ACC112 (cell line): Measurements from ENCODE around the gene WDR6.

Experiments
- H2AFZ ChIP-seq: fragments of 200-600 bp; sonication (generic); one replicate; pipeline ENCODE4 v1.6.0; 2017; ENCODE audit warnings: antibody characterized with exemption, low read length; ENCODE audit not compliant: unreplicated experiment
- H3K27ac ChIP-seq: fragments of 200-600 bp; sonication (generic); 2 replicates; pipeline ENCODE4 v1.5.1; 2014; ENCODE audit warnings: low read depth, mild to moderate bottlenecking, antibody characterized with exemption, low read length, moderate library complexity
- H3K27me3 ChIP-seq: fragments of 200-600 bp; sonication (generic); 2 replicates; pipeline ENCODE4 v1.6.1; 2014; ENCODE audit warnings: mild to moderate bottlenecking, antibody characterized with exemption, low read length, moderate library complexity, mixed read lengths; ENCODE audit not compliant: insufficient read depth
- H3K36me3 ChIP-seq: fragments of 200-600 bp; sonication (generic); 2 replicates; pipeline ENCODE4 v1.6.1; 2016; ENCODE audit warnings: mild to moderate bottlenecking, antibody characterized with exemption, low read length, moderate library complexity, mixed read lengths; ENCODE audit not compliant: insufficient read depth
- H3K4me1 ChIP-seq: fragments of 200-600 bp; sonication (generic); one replicate; pipeline ENCODE4 v1.6.1; 2016; ENCODE audit warnings: low read length, mixed read lengths; ENCODE audit not compliant: insufficient read depth, unreplicated experiment, control insufficient read depth
- H3K4me3 ChIP-seq: fragments of 200-600 bp; sonication (generic); 2 replicates; pipeline ENCODE4 v1.5.1; 2014; ENCODE audit warnings: mild to moderate bottlenecking, low read depth, low read length
- H3K79me2 ChIP-seq: fragments of 200-600 bp; sonication (generic); one replicate; pipeline ENCODE4 v1.6.0; 2016; ENCODE audit warnings: low read length; ENCODE audit not compliant: control insufficient read depth, unreplicated experiment, insufficient read depth

WDR6 gene

GRCh38 chr3:48991851-48992545 is 15.2 kb upstream of the WDR6 start:
- peaks cover 14% of the 10 kb centered on the region for H3K79me2 ChIP-seq
- no peak overlapping the region for H2AFZ ChIP-seq
- H3K36me3 ChIP-seq, result no peaks in the 10 kb centered on the region
- peaks cover 18% of the 10 kb centered on the region for H3K4me1 ChIP-seq
- peak overlapping the region; percentile 89 for H3K4me3 ChIP-seq
- H3K27me3 ChIP-seq, result no peaks in the 10 kb centered on the region
- H3K27ac ChIP-seq, result no peak overlapping the region

GRCh38 chr3:48993834-48994233 is 13.4 kb upstream of the WDR6 start:
- H3K36me3 ChIP-seq, result no peaks in the 10 kb centered on the region
- peaks cover 14% of the 10 kb centered on the region for H3K79me2 ChIP-seq

GRCh38 chr3:48996640-48997039 is 10.6 kb upstream of the WDR6 start:
- no peaks in the 10 kb centered on the region for H3K27me3 ChIP-seq
- no peak overlapping the region for H2AFZ ChIP-seq
- H3K4me1 ChIP-seq, result peaks cover 4% of the 10 kb centered on the region
- peaks cover 3% of the 10 kb centered on the region for H3K79me2 ChIP-seq
- H3K27ac ChIP-seq, result no peak overlapping the region
- no peaks in the 10 kb centered on the region for H3K36me3 ChIP-seq
- no peak overlapping the region for H3K4me3 ChIP-seq

More at GRCh38 chr3:48993834-48994233, 13.4 kb upstream of the WDR6 start:
- no peaks in the 10 kb centered on the region for H3K27me3 ChIP-seq
- H3K4me3 ChIP-seq, result no peak overlapping the region
- no peak overlapping the region for H3K27ac ChIP-seq
- peaks cover 17% of the 10 kb centered on the region for H3K4me1 ChIP-seq
- no peak overlapping the region for H2AFZ ChIP-seq

GRCh38 chr3:48997102-48997635 is 10.0 kb upstream of the WDR6 start:
- Histone ChIP-seq H3K27me3 (no peaks in the 10 kb centered on the region), H3K79me2 (no peaks in the 10 kb centered on the region), H2AFZ (no peak overlapping the region), H3K4me3 (no peak overlapping the region), H3K27ac (no peak overlapping the region), H3K4me1 (no peaks in the 10 kb centered on the region), H3K36me3 (no peaks in the 10 kb centered on the region)

GRCh38 chr3:48997714-48998637 is 9.2 kb upstream of the WDR6 start:
- Histone ChIP-seq H3K4me3 (no peak overlapping the region), H3K27ac (no peak overlapping the region), H3K27me3 (no peaks in the 10 kb centered on the region), H3K36me3 (no peaks in the 10 kb centered on the region), H3K79me2 (no peaks in the 10 kb centered on the region), H2AFZ (no peak overlapping the region), H3K4me1 (no peaks in the 10 kb centered on the region)

GRCh38 chr3:48999085-48999858 is 7.9 kb upstream of the WDR6 start:
- Histone ChIP-seq H3K36me3 (no peaks in the 10 kb centered on the region), H3K27ac (no peak overlapping the region), H3K27me3 (no peaks in the 10 kb centered on the region), H3K4me1 (no peaks in the 10 kb centered on the region), H3K4me3 (no peak overlapping the region), H2AFZ (no peak overlapping the region), H3K79me2 (no peaks in the 10 kb centered on the region)

- Histone ChIP-seq H3K79me2 (no peaks in the 10 kb centered on the region), H2AFZ (no peak overlapping the region), H3K4me1 (peaks cover 5% of the 10 kb centered on the region), H3K27me3 (no peaks in the 10 kb centered on the region), H3K4me3 (no peak overlapping the region), H3K36me3 (no peaks in the 10 kb centered on the region), H3K27ac (no peak overlapping the region)
Observed at GRCh38 chr3:49001155-49001554, 6.0 kb upstream of the WDR6 start.

GRCh38 chr3:49004352-49005302 is 2.6 kb upstream of the WDR6 start:
- Histone ChIP-seq H3K79me2 (peaks cover 16% of the 10 kb centered on the region), H3K4me3 (no peak overlapping the region), H3K27me3 (no peaks in the 10 kb centered on the region), H3K4me1 (peaks cover 15% of the 10 kb centered on the region), H2AFZ (no peak overlapping the region), H3K27ac (no peak overlapping the region), H3K36me3 (no peaks in the 10 kb centered on the region)

- H3K79me2 ChIP-seq, result peaks cover 18% of the 10 kb centered on the region
- H3K36me3 ChIP-seq, result no peaks in the 10 kb centered on the region
- no peak overlapping the region for H3K27ac ChIP-seq
- H2AFZ ChIP-seq, result no peak overlapping the region
- H3K4me1 ChIP-seq, result peaks cover 15% of the 10 kb centered on the region
- no peaks in the 10 kb centered on the region for H3K27me3 ChIP-seq
- H3K4me3 ChIP-seq, result no peak overlapping the region
Observed at GRCh38 chr3:49005303-49005680, 1.9 kb upstream of the WDR6 start.
